ENCODE measurements around the gene TOE1. TPM values are rescaled to one million over a fixed set of nuclear protein-coding genes. Genes with fewer than 3 reads are reported as not detected.

TOE1 gene
- total and polyA plus RNA-seq, 9 of the 15 experiments (the other 6 are each of a cell fraction or from before 2014, with no cell fraction given), result 32.1 to 85.7 (median 38.0) TPM

DNA sequence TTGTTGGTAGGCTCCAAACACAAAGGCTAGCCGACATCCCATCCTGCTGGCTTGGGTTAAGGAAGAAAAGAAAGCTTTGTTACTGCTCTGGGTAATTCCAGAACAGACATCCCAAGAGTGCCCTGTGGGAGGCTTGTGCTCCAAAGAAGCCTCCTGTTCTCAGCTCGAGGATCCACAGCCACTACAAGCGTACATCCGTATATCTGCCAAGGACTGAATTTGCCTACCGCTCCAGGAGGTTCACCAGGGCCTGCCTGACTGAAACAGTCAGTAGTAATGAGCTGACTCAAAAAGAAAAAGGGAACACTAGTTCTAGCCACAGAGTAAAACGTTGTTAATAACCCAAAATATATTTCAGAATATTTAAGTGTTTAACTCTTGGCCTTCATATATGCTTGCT is 25.1 kb downstream of the TOE1 start:
- no TSS peak for BruUV-seq (replicated peaks)
- no peak for FAIRE-seq
- no peak for ATAC-seq
- in situ Hi-C loops (cut with MboI) (no loop called here), intact Hi-C loops (cut with micrococcal nuclease) (no loop called here)
- no peaks in the 10 kb centered on the region for H3K27me3 ChIP-seq (ENCODE audit: control insufficient read depth in 2 of 2, insufficient read depth in 2 of 2, low read length in 2 of 2)
- peaks cover 0 to 3% of the 10 kb centered on the region in 2 experiments; a peak in 1 of 5 replicates for H3K4me1 ChIP-seq (replicated peaks in 1 of 2; ENCODE audit: control insufficient read depth in 2 of 2, insufficient read depth in 2 of 2, low read length in 2 of 2)
- WGBS (ENCODE audit: insufficient coverage, low coverage, missing lambda C conversion rate), result 49% methylated on average over 6 of the region's 6 CpGs
- H3K36me3 ChIP-seq (ENCODE audit: control insufficient read depth, insufficient read depth, low read length), result no peaks in the 10 kb centered on the region
- TF ChIP-seq FOXK1 (CRISPR knock-in tag; IDR thresholded peaks at IDR 0.05; ENCODE audit: borderline replicate concordance) (no peak), KLF1 (tag; IDR thresholded peaks at IDR 0.05) (no peak), MBD2 (IDR thresholded peaks at IDR 0.05; ENCODE audit: borderline replicate concordance, low read depth) (no peak)
- H4K20me1 ChIP-seq (replicated peaks; ENCODE audit: control insufficient read depth, insufficient read depth, low read length), result no peaks in the 10 kb centered on the region
- H3K4me2 ChIP-seq (ENCODE audit: insufficient read depth, low read length), result no peak overlapping the region
- no peak overlapping the region for H3K9ac ChIP-seq (ENCODE audit: insufficient read depth in 1 of 2, low read depth in 2 of 2, low read length in 2 of 2)
- H2AFZ ChIP-seq (ENCODE audit: low read depth, low read length), result no peak overlapping the region
- DNase-seq (ENCODE audit: extremely low read depth in 1 of 4, low spot score in 3 of 4), result no peak
- no peak overlapping the region for H3K27ac ChIP-seq (ENCODE audit: extremely low read depth, low read depth, low read length)
- CTCF ChIA-PET (ENCODE audit: low intra/inter-chr PET ratio), result no interaction called here
- no peaks in the 10 kb centered on the region for H3K79me2 ChIP-seq (ENCODE audit: control insufficient read depth, insufficient read depth, low read length)
- no peaks in the 10 kb centered on the region for H3K9me3 ChIP-seq (replicated peaks; ENCODE audit: control insufficient read depth, insufficient read depth, low read depth, low read length)
- no peak overlapping the region for H3K4me3 ChIP-seq
- H3K9me1 ChIP-seq (ENCODE audit: control insufficient read depth, insufficient read depth, low read length), result no peaks in the 10 kb centered on the region
- POLR2A ChIA-PET, result interaction anchor here (0.6 to 2.4 kb wide), 9 partner anchors 9 to 156 kb away, joined by 3 to 7 read pairs (median 3); partner anchors contain the start of genes PRDX1 and TESK2

DNA sequence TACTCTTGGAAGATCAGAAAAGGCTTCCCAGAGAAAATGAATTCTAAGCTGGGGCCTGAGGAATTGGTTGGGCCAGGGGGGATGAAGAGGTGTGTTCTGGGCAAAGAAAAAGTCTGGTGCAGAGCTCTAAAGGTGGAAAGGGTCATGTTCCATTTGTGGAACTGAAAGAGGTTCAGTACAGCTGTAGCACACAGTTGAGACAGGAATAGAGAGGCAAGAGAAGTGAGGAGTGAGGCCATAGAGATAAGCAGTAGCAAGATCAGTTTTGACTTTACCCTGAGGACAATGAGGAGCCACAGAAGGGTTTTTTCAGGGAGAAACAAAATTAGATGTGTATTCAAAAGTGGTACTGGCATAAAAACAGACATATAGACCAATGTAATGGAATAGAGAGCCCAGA is 30.6 kb downstream of the TOE1 start:
- ATAC-seq (no peak), FAIRE-seq (no peak), DNase-seq (ENCODE audit: extremely low read depth in 1 of 4, low spot score in 3 of 4) (no peak)
- BruUV-seq (replicated peaks), result no TSS peak
- CTCF ChIA-PET (ENCODE audit: low intra/inter-chr PET ratio), result no interaction called here
- Histone ChIP-seq H3K4me3 (no peak overlapping the region), H3K9me1 (ENCODE audit: control insufficient read depth, insufficient read depth, low read length) (no peaks in the 10 kb centered on the region), H3K4me2 (ENCODE audit: insufficient read depth, low read length) (no peak overlapping the region), H3K27ac (ENCODE audit: extremely low read depth, low read depth, low read length) (no peak overlapping the region), H3K9ac (ENCODE audit: insufficient read depth in 1 of 2, low read depth in 2 of 2, low read length in 2 of 2) (no peak overlapping the region), H3K4me1 (replicated peaks in 1 of 2; ENCODE audit: control insufficient read depth in 2 of 2, insufficient read depth in 2 of 2, low read length in 2 of 2) (0 out of 5 replicates have a peak, but pooled peaks cover 0 to 4% of the 10 kb centered on the region in 2 experiments), H4K20me1 (replicated peaks; ENCODE audit: control insufficient read depth, insufficient read depth, low read length) (no peaks in the 10 kb centered on the region), H3K36me3 (ENCODE audit: control insufficient read depth, insufficient read depth, low read length) (no peaks in the 10 kb centered on the region), H3K27me3 (ENCODE audit: control insufficient read depth in 2 of 2, insufficient read depth in 2 of 2, low read length in 2 of 2) (no peaks in the 10 kb centered on the region), H2AFZ (ENCODE audit: low read depth, low read length) (no peak overlapping the region), H3K79me2 (ENCODE audit: control insufficient read depth, insufficient read depth, low read length) (no peaks in the 10 kb centered on the region), H3K9me3 (replicated peaks; ENCODE audit: control insufficient read depth, insufficient read depth, low read depth, low read length) (no peaks in the 10 kb centered on the region)
- intact Hi-C loops (cut with micrococcal nuclease), result no loop called here
- POLR2A ChIA-PET, result interaction anchor here (1.0 to 1.4 kb wide), 2 partner anchors 22 to 27 kb away, joined by 3 to 6 read pairs; no protein-coding TSS in a partner anchor
- in situ Hi-C loops (cut with MboI), result no loop called here
- TF ChIP-seq ZNF253 (CRISPR knock-in tag; conservative IDR thresholded peaks at IDR 0.05) (no peak), ZNF408 (CRISPR knock-in tag; IDR thresholded peaks at IDR 0.05; ENCODE audit: low read depth) (no peak), MAFF (IDR thresholded peaks at IDR 0.05; ENCODE audit: low read length) (no peak), FOXP1 (CRISPR knock-in tag; IDR thresholded peaks at IDR 0.05) (no peak), ETV6 (IDR thresholded peaks at IDR 0.05; ENCODE audit: borderline replicate concordance in 1 of 2, low read depth in 2 of 2, low read length in 1 of 2) (no peak), ETV6 (CRISPR knock-in tag; IDR thresholded peaks at IDR 0.05; ENCODE audit: borderline replicate concordance) (no peak), DDX20 (tag; IDR thresholded peaks at IDR 0.05; ENCODE audit: low read depth) (no peak), NEUROD1 (IDR thresholded peaks at IDR 0.05; ENCODE audit: borderline replicate concordance, low read depth, low read length, partially characterized antibody) (no peak), ELF4 (CRISPR knock-in tag; IDR thresholded peaks at IDR 0.05) (no peak), TSC22D4 (tag; IDR thresholded peaks at IDR 0.05) (no peak), FOXJ2 (tag; IDR thresholded peaks at IDR 0.05) (no peak)
- TF ChIP-seq, protein P1, sequence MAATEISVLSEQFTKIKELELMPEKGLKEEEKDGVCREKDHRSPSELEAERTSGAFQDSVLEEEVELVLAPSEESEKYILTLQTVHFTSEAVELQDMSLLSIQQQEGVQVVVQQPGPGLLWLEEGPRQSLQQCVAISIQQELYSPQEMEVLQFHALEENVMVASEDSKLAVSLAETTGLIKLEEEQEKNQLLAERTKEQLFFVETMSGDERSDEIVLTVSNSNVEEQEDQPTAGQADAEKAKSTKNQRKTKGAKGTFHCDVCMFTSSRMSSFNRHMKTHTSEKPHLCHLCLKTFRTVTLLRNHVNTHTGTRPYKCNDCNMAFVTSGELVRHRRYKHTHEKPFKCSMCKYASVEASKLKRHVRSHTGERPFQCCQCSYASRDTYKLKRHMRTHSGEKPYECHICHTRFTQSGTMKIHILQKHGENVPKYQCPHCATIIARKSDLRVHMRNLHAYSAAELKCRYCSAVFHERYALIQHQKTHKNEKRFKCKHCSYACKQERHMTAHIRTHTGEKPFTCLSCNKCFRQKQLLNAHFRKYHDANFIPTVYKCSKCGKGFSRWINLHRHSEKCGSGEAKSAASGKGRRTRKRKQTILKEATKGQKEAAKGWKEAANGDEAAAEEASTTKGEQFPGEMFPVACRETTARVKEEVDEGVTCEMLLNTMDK (IDR thresholded peaks at IDR 0.05; ENCODE audit: borderline replicate concordance, insufficient read depth, low read depth, low read length, poor library complexity, severe bottlenecking), result no peak
- TF ChIP-seq, protein P2, sequence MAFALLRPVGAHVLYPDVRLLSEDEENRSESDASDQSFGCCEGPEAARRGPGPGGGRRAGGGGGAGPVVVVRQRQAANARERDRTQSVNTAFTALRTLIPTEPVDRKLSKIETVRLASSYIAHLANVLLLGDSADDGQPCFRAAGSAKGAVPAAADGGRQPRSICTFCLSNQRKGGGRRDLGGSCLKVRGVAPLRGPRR (CRISPR knock-in tag; IDR thresholded peaks at IDR 0.05), result no peak

Data from K562 (cell line).